ENCODE measurements around the gene EDN2. TPM values are rescaled to one million over a fixed set of nuclear protein-coding genes. Genes with fewer than 3 reads are reported as not detected.

Gene EDN2
- total and polyA plus RNA-seq, 2 experiments from 2014 or later, result 0.40 to 2.3 TPM

GRCh38 chr1:41455479-41456332, 28.8 kb downstream of the EDN2 start:
- peak overlapping the region; percentile 21 for H3K27ac ChIP-seq
- WGBS (ENCODE audit: low lambda C conversion rate, missing lambda C conversion rate), result 79% methylated on average over 8 of the region's 8 CpGs

GRCh38 chr1:41454406-41454805, 30.1 kb downstream of the EDN2 start:
- H4K20me1 ChIP-seq (ENCODE audit: insufficient read depth, poor library complexity, severe bottlenecking), result no peaks in the 10 kb centered on the region
- whole genome bisulfite sequencing (ENCODE audit: low lambda C conversion rate, missing lambda C conversion rate), result 76% methylated on average over 6 of the region's 6 CpGs
- H3K9me2 ChIP-seq (replicated peaks; ENCODE audit: insufficient read depth), result no peaks in the 10 kb centered on the region
- DNase-seq (ENCODE audit: low spot score), result no peak
- no peaks in the 10 kb centered on the region for H3K27me3 ChIP-seq
- no peak for TF ChIP-seq CTCF (IDR thresholded peaks at IDR 0.05; ENCODE audit: poor library complexity)
- TF ChIP-seq EZH2 (IDR thresholded peaks at IDR 0.05; ENCODE audit: borderline replicate concordance), result no peak
- no peak for TF ChIP-seq EZH2phosphoT487 (IDR thresholded peaks at IDR 0.05; ENCODE audit: low read depth, severe bottlenecking, unreplicated experiment)
- H3K79me2 ChIP-seq, result no peaks in the 10 kb centered on the region
- no peak overlapping the region for H2AFZ ChIP-seq
- no peaks in the 10 kb centered on the region for H3K36me3 ChIP-seq (replicated peaks; ENCODE audit: insufficient read depth, low read depth)
- no peak overlapping the region for H3K4me3 ChIP-seq
- no peak overlapping the region for H3K27ac ChIP-seq
- H3K4me1 ChIP-seq (ENCODE audit: insufficient read depth), result peaks cover under 1% of the 10 kb centered on the region
- H3K4me2 ChIP-seq, result no peak overlapping the region
- H3K9me3 ChIP-seq (ENCODE audit: low read depth), result no peaks in the 10 kb centered on the region

More at GRCh38 chr1:41455479-41456332, 28.8 kb downstream of the EDN2 start:
- Histone ChIP-seq H3K4me1 (ENCODE audit: insufficient read depth) (no peaks in the 10 kb centered on the region), H3K4me2 (no peak overlapping the region), H3K79me2 (no peaks in the 10 kb centered on the region), H2AFZ (no peak overlapping the region), H3K27me3 (no peaks in the 10 kb centered on the region), H3K4me3 (no peak overlapping the region), H4K20me1 (ENCODE audit: insufficient read depth, poor library complexity, severe bottlenecking) (no peaks in the 10 kb centered on the region), H3K9me3 (ENCODE audit: low read depth) (no peaks in the 10 kb centered on the region), H3K9me2 (replicated peaks; ENCODE audit: insufficient read depth) (no peaks in the 10 kb centered on the region), H3K36me3 (replicated peaks; ENCODE audit: insufficient read depth, low read depth) (no peaks in the 10 kb centered on the region)
- DNase-seq (ENCODE audit: low spot score), result peak; percentile 65
- TF ChIP-seq CTCF (IDR thresholded peaks at IDR 0.05; ENCODE audit: poor library complexity) (no peak), EZH2phosphoT487 (IDR thresholded peaks at IDR 0.05; ENCODE audit: low read depth, severe bottlenecking, unreplicated experiment) (no peak), EZH2 (IDR thresholded peaks at IDR 0.05; ENCODE audit: borderline replicate concordance) (no peak)

GRCh38 chr1:41452704-41453290, 31.7 kb downstream of the EDN2 start:
- H3K27ac ChIP-seq, result no peak overlapping the region
- H3K36me3 ChIP-seq (replicated peaks; ENCODE audit: insufficient read depth, low read depth), result no peaks in the 10 kb centered on the region
- no peaks in the 10 kb centered on the region for H3K9me2 ChIP-seq (replicated peaks; ENCODE audit: insufficient read depth)
- H3K4me1 ChIP-seq (ENCODE audit: insufficient read depth), result peaks cover 5% of the 10 kb centered on the region
- no peaks in the 10 kb centered on the region for H3K27me3 ChIP-seq
- no peak overlapping the region for H2AFZ ChIP-seq
- H3K4me3 ChIP-seq, result no peak overlapping the region
- H3K4me2 ChIP-seq, result no peak overlapping the region
- H3K79me2 ChIP-seq, result no peaks in the 10 kb centered on the region
- no peak for DNase-seq (ENCODE audit: low spot score)
- H3K9me3 ChIP-seq (ENCODE audit: low read depth), result no peaks in the 10 kb centered on the region
- TF ChIP-seq CTCF (IDR thresholded peaks at IDR 0.05; ENCODE audit: poor library complexity) (no peak), EZH2 (IDR thresholded peaks at IDR 0.05; ENCODE audit: borderline replicate concordance) (no peak), EZH2phosphoT487 (IDR thresholded peaks at IDR 0.05; ENCODE audit: low read depth, severe bottlenecking, unreplicated experiment) (no peak)
- no peaks in the 10 kb centered on the region for H4K20me1 ChIP-seq (ENCODE audit: insufficient read depth, poor library complexity, severe bottlenecking)
- 68% methylated on average over 11 of the region's 11 CpGs for WGBS (ENCODE audit: low lambda C conversion rate, missing lambda C conversion rate)
